OCI-LY7 (cell line): ENCODE data around the gene CRADD. TPM values are rescaled to one million over a fixed set of nuclear protein-coding genes. Genes with fewer than 3 reads are reported as not detected.

Source experiments
- BruUV-seq: library from RNA; stranded (reverse); fragments of 400-500 nt; replicated peaks from 2 replicates; lab custom pipeline; 2021; lab: Mats Ljungman, UMichigan
- CTCF ChIA-PET: fragments of 300-600 bp; sonication (Branson Sonifier 250); formaldehyde crosslinking; loops from one replicate; lab custom pipeline; 2022; ENCODE audit warnings: antibody characterized with exemption; ENCODE audit not compliant: unreplicated experiment; lab: Charles Lee
- POLR2A ChIA-PET: fragments of 300-600 bp; sonication (Branson Sonifier 250); formaldehyde crosslinking; loops from one replicate; lab custom pipeline; 2022; ENCODE audit warnings: antibody characterized with exemption; lab: Charles Lee
- DNase-seq: peaks from one replicate; pipeline ENCODE4 v3.0.0-alpha.2; 2015; ENCODE audit warnings: low spot score
- H2AFZ ChIP-seq: fragments of 200-600 bp; sonication (generic), shearing (Covaris generic); 2 replicates; pipeline ENCODE4 v1.6.1; 2014; ENCODE audit warnings: mild to moderate bottlenecking, antibody characterized with exemption, low read length, moderate library complexity
- H3K27ac ChIP-seq: fragments of 200-600 bp; sonication (generic); 2 replicates; pipeline ENCODE4 v1.5.1; 2014; ENCODE audit warnings: mixed run types, low read depth, mild to moderate bottlenecking, moderate library complexity, low read length, inconsistent platforms; ENCODE audit not compliant: poor library complexity, severe bottlenecking
- H3K36me3 ChIP-seq: fragments of 200-600 bp; sonication (generic); 2 replicates; pipeline ENCODE4 v1.6.1; 2014; ENCODE audit warnings: mild to moderate bottlenecking, antibody characterized with exemption, low read length, moderate library complexity, mixed read lengths; ENCODE audit not compliant: insufficient read depth
- H3K4me1 ChIP-seq: fragments of 200-600 bp; sonication (generic); 2 replicates; pipeline ENCODE4 v1.5.1; 2014; ENCODE audit warnings: mild to moderate bottlenecking, low read length; ENCODE audit not compliant: insufficient read depth, poor library complexity, severe bottlenecking
- H3K4me2 ChIP-seq: fragments of 200-600 bp; sonication (generic); 2 replicates; pipeline ENCODE4 v1.6.1; 2014; ENCODE audit warnings: mild to moderate bottlenecking, low read length
- H3K4me3 ChIP-seq: fragments of 200-600 bp; sonication (generic); 2 replicates; pipeline ENCODE4 v1.5.1; 2014; ENCODE audit warnings: mild to moderate bottlenecking, low read depth, low read length; ENCODE audit not compliant: poor library complexity, severe bottlenecking
- H3K79me2 ChIP-seq: fragments of 200-600 bp; sonication (generic); 2 replicates; pipeline ENCODE4 v1.6.1; 2016; ENCODE audit warnings: low read depth, mild to moderate bottlenecking, low read length, moderate library complexity, mixed read lengths; ENCODE audit not compliant: insufficient read depth
- H3K9me2 ChIP-seq: fragments of 200-600 bp; sonication (generic); 2 replicates; pipeline ENCODE4 v1.6.1; 2016; ENCODE audit warnings: mild to moderate bottlenecking, low read length, mixed read lengths; ENCODE audit not compliant: insufficient read depth
- H3K9me3 ChIP-seq: fragments of 200-600 bp; sonication (generic); 2 replicates; pipeline ENCODE4 v1.6.1; 2014; ENCODE audit warnings: mild to moderate bottlenecking, mixed run types, low read length, mixed read lengths
- H4K20me1 ChIP-seq: fragments of 200-600 bp; sonication (generic); 2 replicates; pipeline ENCODE4 v1.6.1; 2014; ENCODE audit warnings: mild to moderate bottlenecking, antibody characterized with exemption, low read length, moderate library complexity, mixed read lengths; ENCODE audit not compliant: insufficient read depth
- EZH2phosphoT487 ChIP-seq: fragments of 200-600 bp; sonication (generic); IDR thresholded peaks from 2 replicates; pipeline ENCODE4 v1.6.1; 2018; ENCODE audit warnings: low read depth, borderline replicate concordance, mild to moderate bottlenecking, mixed run types, antibody characterized with exemption, low read length, moderate library complexity, mixed read lengths
- intact Hi-C: fragments of 100-400 bp; cut with micrococcal nuclease; formaldehyde crosslinking; loops from one replicate; pipeline ENCODE4 v1.10.0; 2022; ENCODE audit not compliant: unreplicated experiment
- total RNA-seq, 2 experiments: library from RNA; depleted of rRNA in 1 of 2; stranded (reverse); fragments of >200 nt in 1 of 2; shearing (Covaris generic) in 1 of 2; gene quantifications; 2 replicates each; pipeline ENCODE4 v1.2.3, GENCODE V29; 2014 to 2022
- TF ChIP-seq, protein P1 (sequence below): fragments of 200-600 bp; sonication (generic); conservative IDR thresholded peaks from 2 replicates; pipeline ENCODE4 v1.5.1; 2014; ENCODE audit warnings: mild to moderate bottlenecking, antibody characterized with exemption, low read length, moderate library complexity, mixed read lengths

The CRADD gene
- total RNA-seq, 2 experiments from 2014 or later = 10.5 to 16.8 TPM

DNA sequence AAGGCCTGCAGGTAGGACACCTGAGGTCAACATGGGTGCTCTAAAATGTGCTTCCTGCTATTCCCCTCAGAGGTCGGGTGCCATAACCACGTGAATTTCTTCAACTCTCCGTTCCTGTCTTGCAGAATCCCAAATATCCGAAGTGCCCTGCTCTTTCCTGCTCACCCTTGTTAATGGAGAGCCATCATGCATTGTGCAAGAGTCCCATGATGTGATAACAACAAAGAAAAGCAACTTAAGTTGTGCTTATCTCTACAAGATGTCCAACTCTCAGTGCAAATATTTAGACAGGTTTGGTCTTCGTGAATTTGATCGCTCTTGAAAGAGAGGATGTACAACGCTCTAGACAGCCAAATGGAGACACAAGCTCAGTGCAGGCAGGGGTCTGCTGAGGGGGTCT lies 260.6 kb downstream of the CRADD start:
- BruUV-seq = no TSS peak
- no peaks in the 10 kb centered on the region for H3K36me3 ChIP-seq
- H3K79me2 ChIP-seq = no peaks in the 10 kb centered on the region
- ChIA-PET POLR2A (no interaction called here), CTCF (no interaction called here)
- no peak overlapping the region for H3K4me3 ChIP-seq
- H3K9me3 ChIP-seq = no peaks in the 10 kb centered on the region
- no peaks in the 10 kb centered on the region for H3K4me1 ChIP-seq
- TF ChIP-seq, protein P1, sequence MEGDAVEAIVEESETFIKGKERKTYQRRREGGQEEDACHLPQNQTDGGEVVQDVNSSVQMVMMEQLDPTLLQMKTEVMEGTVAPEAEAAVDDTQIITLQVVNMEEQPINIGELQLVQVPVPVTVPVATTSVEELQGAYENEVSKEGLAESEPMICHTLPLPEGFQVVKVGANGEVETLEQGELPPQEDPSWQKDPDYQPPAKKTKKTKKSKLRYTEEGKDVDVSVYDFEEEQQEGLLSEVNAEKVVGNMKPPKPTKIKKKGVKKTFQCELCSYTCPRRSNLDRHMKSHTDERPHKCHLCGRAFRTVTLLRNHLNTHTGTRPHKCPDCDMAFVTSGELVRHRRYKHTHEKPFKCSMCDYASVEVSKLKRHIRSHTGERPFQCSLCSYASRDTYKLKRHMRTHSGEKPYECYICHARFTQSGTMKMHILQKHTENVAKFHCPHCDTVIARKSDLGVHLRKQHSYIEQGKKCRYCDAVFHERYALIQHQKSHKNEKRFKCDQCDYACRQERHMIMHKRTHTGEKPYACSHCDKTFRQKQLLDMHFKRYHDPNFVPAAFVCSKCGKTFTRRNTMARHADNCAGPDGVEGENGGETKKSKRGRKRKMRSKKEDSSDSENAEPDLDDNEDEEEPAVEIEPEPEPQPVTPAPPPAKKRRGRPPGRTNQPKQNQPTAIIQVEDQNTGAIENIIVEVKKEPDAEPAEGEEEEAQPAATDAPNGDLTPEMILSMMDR = no peak
- no peak for TF ChIP-seq EZH2phosphoT487
- no peaks in the 10 kb centered on the region for H3K9me2 ChIP-seq
- H3K27ac ChIP-seq = no peak overlapping the region
- DNase-seq = no peak
- intact Hi-C loops = no loop called here
- H3K4me2 ChIP-seq = no peak overlapping the region
- H4K20me1 ChIP-seq = no peaks in the 10 kb centered on the region
- H2AFZ ChIP-seq = no peak overlapping the region

DNA sequence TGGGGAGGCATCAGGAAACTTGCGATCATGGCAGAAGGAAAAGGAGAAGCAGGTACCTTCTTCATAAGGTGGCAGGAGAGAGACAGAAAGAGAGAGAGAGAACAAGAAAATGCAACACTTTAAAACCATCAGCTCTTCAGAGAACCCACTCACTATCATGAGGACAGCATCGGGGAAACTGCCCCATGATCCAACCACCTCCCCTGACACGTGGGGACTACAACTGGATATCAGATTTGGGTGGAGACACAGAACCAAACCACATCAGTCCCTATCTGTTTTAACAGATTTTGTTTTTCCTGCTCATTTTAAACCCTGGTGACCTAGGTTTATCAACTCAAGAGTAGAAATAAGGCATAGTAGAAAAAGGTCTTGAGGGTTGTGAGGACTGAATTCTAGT lies 261.1 kb downstream of the CRADD start:
- POLR2A ChIA-PET = no interaction called here
- no peak for TF ChIP-seq EZH2phosphoT487
- TF ChIP-seq, protein P1 = no peak
- H3K9me3 ChIP-seq = no peaks in the 10 kb centered on the region
- no TSS peak for BruUV-seq
- H3K9me2 ChIP-seq = no peaks in the 10 kb centered on the region
- no peak overlapping the region for H3K4me3 ChIP-seq
- H3K4me2 ChIP-seq = no peak overlapping the region
- H2AFZ ChIP-seq = no peak overlapping the region
- intact Hi-C loops = no loop called here
- no peaks in the 10 kb centered on the region for H3K79me2 ChIP-seq
- no peak overlapping the region for H3K27ac ChIP-seq
- no peak for DNase-seq
- no peaks in the 10 kb centered on the region for H3K4me1 ChIP-seq
- no peaks in the 10 kb centered on the region for H3K36me3 ChIP-seq
- H4K20me1 ChIP-seq = no peaks in the 10 kb centered on the region
- CTCF ChIA-PET = no interaction called here

DNA sequence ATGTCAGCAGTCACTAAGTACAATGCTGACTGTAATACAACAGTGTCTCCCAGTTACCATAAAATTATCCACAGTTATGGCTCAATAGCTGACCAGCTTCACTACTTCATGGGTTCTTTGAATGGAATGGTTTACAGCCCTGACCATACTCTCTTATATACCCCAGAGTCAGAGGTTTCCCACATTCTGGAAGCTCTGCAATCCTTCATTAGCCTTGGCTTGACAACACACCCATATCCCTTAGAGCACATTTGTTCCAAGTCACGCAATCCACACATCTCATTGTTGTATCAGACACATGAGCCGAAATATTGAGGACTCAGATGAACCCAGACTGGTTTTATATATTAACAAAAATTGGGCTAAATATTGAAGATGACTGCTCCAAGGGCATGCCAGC lies 261.8 kb downstream of the CRADD start:
- no peaks in the 10 kb centered on the region for H3K36me3 ChIP-seq
- H3K4me1 ChIP-seq = no peaks in the 10 kb centered on the region
- TF ChIP-seq EZH2phosphoT487 = no peak
- TF ChIP-seq, protein P1 = no peak
- H2AFZ ChIP-seq = no peak overlapping the region
- ChIA-PET POLR2A (interaction anchor here (0.6 to 0.8 kb wide), 2 partner anchors 9 to 565 kb away, joined by 5 to 6 read pairs; no protein-coding TSS in a partner anchor), CTCF (no interaction called here)
- BruUV-seq = no TSS peak
- no peak for DNase-seq
- H3K27ac ChIP-seq = no peak overlapping the region
- no peaks in the 10 kb centered on the region for H3K9me3 ChIP-seq
- H4K20me1 ChIP-seq = no peaks in the 10 kb centered on the region
- H3K79me2 ChIP-seq = no peaks in the 10 kb centered on the region
- intact Hi-C loops = no loop called here
- H3K9me2 ChIP-seq = no peaks in the 10 kb centered on the region
- H3K4me3 ChIP-seq = no peak overlapping the region
- H3K4me2 ChIP-seq = no peak overlapping the region
